GM12878 (cell line): Measurements from ENCODE around the gene CD151. TPM values are rescaled to one million over a fixed set of nuclear protein-coding genes. Genes with fewer than 3 reads are reported as not detected.

Experiments
- ATAC-seq: fragments of 200-7000 bp; cut with Tn5 transposase; 3 replicates; pipeline ENCODE4 v1.9.1; 2020; ENCODE audit warnings: mild to moderate bottlenecking, moderate library complexity
- BruUV-seq: library from RNA; stranded (reverse); fragments of 400-500 nt; replicated peaks from 2 replicates; lab custom pipeline; 2021; lab: Mats Ljungman, UMichigan
- CTCF ChIA-PET: fragments of 300-600 bp; sonication (Branson Sonifier 250); formaldehyde crosslinking; extraction: SDS; loops from one replicate; lab custom pipeline; 2021; ENCODE audit warnings: inconsistent platforms; lab: Yijun Ruan, JAX
- POLR2A ChIA-PET: fragments of 350-600 bp; formaldehyde crosslinking; extraction: SDS; loops from one replicate; lab custom pipeline; 2021; ENCODE audit warnings: inconsistent platforms; lab: Charles Lee
- RAD21 ChIA-PET: fragments of 300-600 bp; sonication (Branson Sonifier 250); formaldehyde crosslinking; loops from one replicate; lab custom pipeline; 2023; ENCODE audit warnings: antibody characterized with exemption; ENCODE audit not compliant: unreplicated experiment; lab: Charles Lee
- SMC1A ChIA-PET: fragments of 300-600 bp; sonication (Branson Sonifier 250); formaldehyde crosslinking; loops from one replicate; lab custom pipeline; 2023; ENCODE audit not compliant: unreplicated experiment, uncharacterized antibody; lab: Charles Lee
- DNase-seq: peaks from one replicate; pipeline ENCODE4 v3.0.0-alpha.2; 2011; ENCODE audit warnings: low read depth, low spot score
- FAIRE-seq: peaks from 3 replicates; lab custom pipeline; 2011; peaks lifted over from hg19 to GRCh38; lab: Jason Lieb, UNC
- H2AFZ ChIP-seq: 2 replicates; pipeline ENCODE4 v1.6.0; 2011; ENCODE audit warnings: low read depth, low read length, control low read depth; ENCODE audit not compliant: control insufficient read depth
- H3K27ac ChIP-seq: 2 replicates; pipeline ENCODE4 v1.5.1; 2011; ENCODE audit warnings: control low read depth; ENCODE audit not compliant: control insufficient read depth, insufficient read depth
- H3K27me3 ChIP-seq, 2 experiments: replicated peaks in 1 of 2; 2 replicates each; pipeline versions ENCODE4 v1.6.0 to v1.6.1; 2011; ENCODE audit warnings: low read length in 1 of 2; ENCODE audit not compliant: control insufficient read depth in 2 of 2, insufficient read depth in 2 of 2
- H3K36me3 ChIP-seq, 2 experiments: 2 replicates each; pipeline ENCODE4 v1.5.1; 2011; ENCODE audit warnings: low read length in 1 of 2; ENCODE audit not compliant: control insufficient read depth in 2 of 2, insufficient read depth in 2 of 2
- H3K4me1 ChIP-seq: 2 replicates; pipeline ENCODE4 v1.6.1; 2011; ENCODE audit warnings: mild to moderate bottlenecking, low read length, moderate library complexity, mixed read lengths; ENCODE audit not compliant: control insufficient read depth, insufficient read depth
- H3K4me2 ChIP-seq: 2 replicates; pipeline ENCODE4 v1.6.0; 2011; ENCODE audit warnings: control low read depth; ENCODE audit not compliant: control insufficient read depth, insufficient read depth
- H3K4me3 ChIP-seq: fragments of 200-600 bp; sonication (generic); 2 replicates; pipeline ENCODE4 v1.5.1; 2016
- H3K79me2 ChIP-seq: 2 replicates; pipeline ENCODE4 v1.6.0; 2011; ENCODE audit warnings: low read length; ENCODE audit not compliant: control insufficient read depth, insufficient read depth
- H3K9ac ChIP-seq: 2 replicates; pipeline ENCODE4 v1.8.0; 2011; ENCODE audit warnings: low read length, control low read depth, mixed read lengths; ENCODE audit not compliant: control insufficient read depth, insufficient read depth
- H3K9me3 ChIP-seq: replicated peaks from 3 replicates; pipeline ENCODE4 v1.5.1; 2011; ENCODE audit warnings: mild to moderate bottlenecking, low read length; ENCODE audit not compliant: control insufficient read depth, insufficient read depth
- H4K20me1 ChIP-seq: 2 replicates; pipeline ENCODE4 v1.6.0; 2011; ENCODE audit not compliant: control insufficient read depth, insufficient read depth
- BCL11A ChIP-seq: IDR thresholded peaks from 2 replicates; pipeline ENCODE4 v1.6.1; 2011; ENCODE audit warnings: low read depth, low read length
- BMI1 ChIP-seq: fragments of 450-650 bp; IDR thresholded peaks from 2 replicates; pipeline ENCODE4 v1.6.1; 2016; ENCODE audit warnings: mild to moderate bottlenecking, moderate library complexity, borderline replicate concordance
- CBFB ChIP-seq: IDR thresholded peaks from 2 replicates; pipeline ENCODE4 v1.6.1; 2016; ENCODE audit warnings: antibody characterized with exemption, low read depth
- CHD4 ChIP-seq: fragments of 200-600 bp; sonication (generic); IDR thresholded peaks from 2 replicates; pipeline ENCODE4 v1.6.1; 2016; ENCODE audit warnings: mild to moderate bottlenecking
- FOS ChIP-seq: IDR thresholded peaks from 3 replicates; pipeline ENCODE4 v1.6.1; 2011; ENCODE audit warnings: borderline replicate concordance; ENCODE audit not compliant: insufficient read length; ENCODE audit errors: extremely low read depth
- IKZF2 ChIP-seq, 2 experiments: fragments of 450-650 bp; IDR thresholded peaks; 2 replicates each; pipeline ENCODE4 v1.6.1; 2017; ENCODE audit warnings: mild to moderate bottlenecking in 2 of 2, moderate library complexity in 2 of 2
- NFIC ChIP-seq: IDR thresholded peaks from 2 replicates; pipeline ENCODE4 v1.6.1; 2012; ENCODE audit warnings: low read depth, mild to moderate bottlenecking, inconsistent platforms, low read length, moderate library complexity
- NFYB ChIP-seq: IDR thresholded peaks from 2 replicates; pipeline ENCODE4 v1.6.1; 2011; ENCODE audit warnings: low read depth, mild to moderate bottlenecking, low read length, improper control_type of control experiment, moderate library complexity; ENCODE audit not compliant: insufficient read depth
- PAX8 ChIP-seq: fragments of 450-650 bp; IDR thresholded peaks from 2 replicates; pipeline ENCODE4 v1.6.1; 2017; ENCODE audit warnings: mild to moderate bottlenecking, moderate library complexity
- PML ChIP-seq: IDR thresholded peaks from 2 replicates; pipeline ENCODE4 v1.6.1; 2012; ENCODE audit warnings: low read length, inconsistent platforms
- RAD51 ChIP-seq: fragments of 450-650 bp; IDR thresholded peaks from 2 replicates; pipeline ENCODE4 v1.6.1; 2016; ENCODE audit warnings: moderate library complexity, mild to moderate bottlenecking, inconsistent platforms
- SMAD5 ChIP-seq: IDR thresholded peaks from 2 replicates; pipeline ENCODE4 v1.6.1; 2016; ENCODE audit warnings: antibody characterized with exemption, low read depth
- SP1 ChIP-seq: IDR thresholded peaks from one replicate; pipeline ENCODE4 v1.6.1; 2011; ENCODE audit warnings: low read depth, low read length
- STAT1 ChIP-seq: fragments of 450-650 bp; conservative IDR thresholded peaks from 2 replicates; pipeline ENCODE4 v1.6.1; 2014; ENCODE audit warnings: antibody characterized with exemption, mild to moderate bottlenecking
- SUZ12 ChIP-seq: fragments of 200-600 bp; sonication (generic); IDR thresholded peaks from one replicate; pipeline ENCODE4 v1.6.1; 2018; ENCODE audit warnings: antibody characterized with exemption, mild to moderate bottlenecking; ENCODE audit not compliant: unreplicated experiment
- TARDBP ChIP-seq: IDR thresholded peaks from 2 replicates; pipeline ENCODE4 v1.6.1; 2016; ENCODE audit warnings: borderline replicate concordance
- ZNF217 ChIP-seq: fragments of 450-650 bp; IDR thresholded peaks from 2 replicates; pipeline ENCODE4 v1.6.1; 2017; ENCODE audit warnings: antibody characterized with exemption, mild to moderate bottlenecking
- ZNF384 ChIP-seq: IDR thresholded peaks from 2 replicates; pipeline ENCODE4 v1.6.1; 2012; ENCODE audit warnings: low read depth, mild to moderate bottlenecking, low read length, improper control_type of control experiment, borderline replicate concordance
- ZNF592 ChIP-seq: fragments of 450-650 bp; IDR thresholded peaks from 2 replicates; pipeline ENCODE4 v1.6.1; 2017; ENCODE audit warnings: mild to moderate bottlenecking, moderate library complexity
- WGBS: methylation state at CpG from one replicate; pipeline ENCODE4 v1.1.6; 2016; ENCODE audit warnings: low lambda C conversion rate; ENCODE audit not compliant: insufficient replicate concordance, insufficient coverage; ENCODE audit errors: missing lambda C conversion rate; 5-methylcytosine and 5-hydroxymethylcytosine counted together
- in situ Hi-C: fragments of 300-500 bp; cut with MboI; formaldehyde crosslinking; loops from 9 replicates; pipeline ENCODE4 v1.14.3; 2018; ENCODE audit warnings: mixed read lengths
- intact Hi-C: fragments of 100-400 bp; cut with micrococcal nuclease; formaldehyde crosslinking; loops from one replicate; pipeline ENCODE4 v1.14.2; 2022; ENCODE audit not compliant: unreplicated experiment
- polyA plus RNA-seq, 11 experiments: library from polyadenylated mRNA; depleted of rRNA in 4 of 11; unstranded in 6 of 11; stranded (reverse) in 5 of 11; fragments of >200 nt; fragmentation: Nextera tagmentation in 4 of 11; fragmentation: Illumina TruSeq in 1 of 11; extraction: Ambion mirVana in 4 of 11; extraction: Trizol in 1 of 11; gene quantifications; 1 replicate in 1 of 11; 2 replicates in 10 of 11; pipeline versions ENCODE4 v1.2.1 to v1.2.3, GENCODE V29; 2011 to 2016; ENCODE audit warnings: inconsistent platforms in 2 of 11, missing spikeins in 2 of 11, low read depth in 1 of 11
- total RNA-seq, 4 experiments: library from RNA; depleted of rRNA in 3 of 4; stranded (reverse); fragments of >200 nt in 3 of 4; fragmentation: Illumina TruSeq in 1 of 4; extraction: Trizol in 1 of 4; gene quantifications; 2 replicates each; pipeline versions ENCODE4 v1.2.1 to v1.2.3, GENCODE V29; 2013 to 2021

Gene CD151
- total and polyA plus RNA-seq, 10 of the 15 experiments (the other 5 are each of a cell fraction or from before 2014, with no cell fraction given), result 0.52 to 41.7 (median 14.7) TPM

GRCh38 chr11:870127-870413 lies 37.3 kb downstream of the CD151 start:
- 48% methylated on average over 8 of the region's 8 CpGs for WGBS
- DNase-seq (no peak), FAIRE-seq (no peak), ATAC-seq (0 out of 3 replicates have a peak, but pooled peaks have one; percentile 16)
- Histone ChIP-seq H3K4me3 (no peak overlapping the region), H3K27me3 (no peaks in the 10 kb centered on the region), H2AFZ (no peak overlapping the region), H3K9me3 (no peaks in the 10 kb centered on the region), H3K4me1 (no peaks in the 10 kb centered on the region), H3K9ac (no peak overlapping the region), H4K20me1 (no peaks in the 10 kb centered on the region), H3K79me2 (no peaks in the 10 kb centered on the region), H3K36me3 (no peaks in the 10 kb centered on the region; a peak in 1 of 4 replicates), H3K4me2 (no peak overlapping the region), H3K27ac (no peak overlapping the region)
- CTCF ChIA-PET, result no interaction called here
- SMC1A ChIA-PET, result no interaction called here
- in situ Hi-C loops (no loop called here), intact Hi-C loops (no loop called here)
- BruUV-seq, result no TSS peak
- POLR2A ChIA-PET, result no interaction called here
- RAD21 ChIA-PET, result no interaction called here
- TF ChIP-seq STAT1 (no peak), FOS (no peak), PML (no peak), SMAD5 (no peak), SP1 (no peak), NFYB (no peak), ZNF217 (no peak), BMI1 (no peak), NFIC (no peak), SUZ12 (no peak), ZNF384 (no peak), BCL11A (no peak), RAD51 (no peak), TARDBP (no peak), CHD4 (no peak), ZNF592 (no peak), PAX8 (no peak), CBFB (no peak), IKZF2 (IDR thresholded peaks at IDR 0.05) (no peak)
